GM12874 (cell line): ENCODE data around the gene PLA2G2E.

ENCODE experiments used
- CTCF ChIP-seq: IDR thresholded peaks from 2 replicates; pipeline ENCODE4 v1.5.1; 2011; ENCODE audit warnings: low read depth, mild to moderate bottlenecking, control low read depth, low read length, moderate library complexity; ENCODE audit not compliant: insufficient read depth

Gene PLA2G2E

GRCh38 chr1:19942657-19943056 is 19.2 kb upstream of the PLA2G2E start:
- TF ChIP-seq CTCF = no peak

GRCh38 chr1:19942088-19942487 is 18.7 kb upstream of the PLA2G2E start:
- TF ChIP-seq CTCF = no peak

- no peak for TF ChIP-seq CTCF
Observed at GRCh38 chr1:19941206-19941568, 17.8 kb upstream of the PLA2G2E start.

GRCh38 chr1:19940486-19941205 is 17.2 kb upstream of the PLA2G2E start:
- TF ChIP-seq CTCF = no peak

- TF ChIP-seq CTCF = no peak
Observed at GRCh38 chr1:19938472-19938871, 15.1 kb upstream of the PLA2G2E start.

GRCh38 chr1:19936061-19936750 is 12.8 kb upstream of the PLA2G2E start:
- no peak for TF ChIP-seq CTCF

GRCh38 chr1:19934336-19934735 is 10.9 kb upstream of the PLA2G2E start:
- no peak for TF ChIP-seq CTCF
